Measurements from ENCODE around the gene DDX10. TPM values are rescaled to one million over a fixed set of nuclear protein-coding genes. Genes with fewer than 3 reads are reported as not detected.

Gene DDX10
- total RNA-seq, 1 experiment from 2014 or later = 48.3 TPM

DNA sequence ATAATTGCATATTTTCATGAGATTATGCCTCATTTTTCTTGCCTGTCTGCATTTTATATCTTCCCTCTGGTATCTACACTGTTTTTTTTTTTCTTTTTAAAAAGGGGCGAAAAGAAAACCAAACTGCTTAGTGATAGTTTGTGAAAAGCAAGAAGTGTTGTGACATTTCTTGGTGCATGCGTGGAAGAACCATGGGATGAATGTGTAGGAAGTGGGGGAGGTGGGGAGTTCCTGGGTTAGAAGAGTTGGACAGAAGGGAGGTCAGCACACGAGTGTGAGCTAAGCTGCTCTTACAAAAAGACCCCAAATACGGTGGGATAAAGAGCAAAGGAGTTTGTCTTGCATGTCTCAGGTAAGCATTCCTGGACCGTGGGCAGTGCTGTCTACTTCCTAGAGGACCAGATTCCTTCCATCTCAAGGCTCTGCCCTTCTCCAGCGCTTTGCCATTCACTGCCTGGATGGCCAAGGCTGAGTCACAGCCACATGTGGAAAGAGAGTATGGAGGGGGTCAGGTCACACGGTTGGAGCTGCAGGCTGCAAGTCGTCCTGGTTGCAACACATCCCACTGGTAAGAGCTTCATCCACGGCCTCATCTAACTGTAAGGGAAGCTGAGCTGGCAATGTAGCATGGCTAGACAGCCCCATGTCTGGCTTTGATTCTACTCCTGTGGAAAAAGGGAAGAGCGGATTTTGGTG is 300.6 kb downstream of the DDX10 start:
- H3K9ac ChIP-seq (ENCODE audit: extremely low read depth, insufficient read length, low read length) = no peak overlapping the region
- no peak overlapping the region for H3T11ph ChIP-seq (ENCODE audit: low read length)
- H3K4me1 Mint-ChIP-seq = peaks cover 22 to 36% of the 10 kb centered on the region in 2 experiments
- H2AFZ ChIP-seq (ENCODE audit: low read length) = no peak overlapping the region
- no peak overlapping the region for H2AK5ac ChIP-seq (ENCODE audit: insufficient read length, low read length)
- no peaks in the 10 kb centered on the region for H4K20me1 ChIP-seq (ENCODE audit: control insufficient read depth, insufficient read depth, insufficient read length)
- H3K79me2 ChIP-seq (ENCODE audit: insufficient read depth, low read length) = no peaks in the 10 kb centered on the region
- no peak overlapping the region for H2BK15ac ChIP-seq (ENCODE audit: low read depth, low read length)
- H3K9me3 Mint-ChIP-seq = no peaks in the 10 kb centered on the region; a peak in 1 of 5 replicates
- no peaks in the 10 kb centered on the region for H3K23me2 ChIP-seq (ENCODE audit: insufficient read length, low read depth, low read length, poor library complexity, severe bottlenecking)
- peak overlapping the region; percentile 6; the same call in 1 of the 2 replicates for H3K14ac ChIP-seq (ENCODE audit: insufficient read depth, low read length)
- H3K56ac ChIP-seq (ENCODE audit: insufficient read length, low read depth, low read length) = no peak overlapping the region
- H3K18ac ChIP-seq (ENCODE audit: insufficient read length, low read depth, low read length) = no peak overlapping the region
- peak overlapping the region; percentile 3 for H4K91ac ChIP-seq (ENCODE audit: insufficient read length, low read depth, low read length)
- no peak overlapping the region for H4K8ac ChIP-seq (replicated peaks; ENCODE audit: insufficient read length, low read depth, low read length)
- TF ChIP-seq, protein P1, sequence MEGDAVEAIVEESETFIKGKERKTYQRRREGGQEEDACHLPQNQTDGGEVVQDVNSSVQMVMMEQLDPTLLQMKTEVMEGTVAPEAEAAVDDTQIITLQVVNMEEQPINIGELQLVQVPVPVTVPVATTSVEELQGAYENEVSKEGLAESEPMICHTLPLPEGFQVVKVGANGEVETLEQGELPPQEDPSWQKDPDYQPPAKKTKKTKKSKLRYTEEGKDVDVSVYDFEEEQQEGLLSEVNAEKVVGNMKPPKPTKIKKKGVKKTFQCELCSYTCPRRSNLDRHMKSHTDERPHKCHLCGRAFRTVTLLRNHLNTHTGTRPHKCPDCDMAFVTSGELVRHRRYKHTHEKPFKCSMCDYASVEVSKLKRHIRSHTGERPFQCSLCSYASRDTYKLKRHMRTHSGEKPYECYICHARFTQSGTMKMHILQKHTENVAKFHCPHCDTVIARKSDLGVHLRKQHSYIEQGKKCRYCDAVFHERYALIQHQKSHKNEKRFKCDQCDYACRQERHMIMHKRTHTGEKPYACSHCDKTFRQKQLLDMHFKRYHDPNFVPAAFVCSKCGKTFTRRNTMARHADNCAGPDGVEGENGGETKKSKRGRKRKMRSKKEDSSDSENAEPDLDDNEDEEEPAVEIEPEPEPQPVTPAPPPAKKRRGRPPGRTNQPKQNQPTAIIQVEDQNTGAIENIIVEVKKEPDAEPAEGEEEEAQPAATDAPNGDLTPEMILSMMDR (conservative IDR thresholded peaks at IDR 0.05) = no peak
- H3K23ac ChIP-seq (ENCODE audit: insufficient read length, low read depth, low read length) = no peak overlapping the region
- H3K27ac Mint-ChIP-seq = no peak overlapping the region; a peak in 1 of 7 replicates
- H3K4me3 Mint-ChIP-seq = no peak overlapping the region
- WGBS (ENCODE audit: extremely low coverage, insufficient read length, low lambda C conversion rate) = no CpG with 5 or more reads among the region's 10 CpGs
- 0 out of 2 replicates have a peak, but pooled peaks cover 2% of the 10 kb centered on the region for H3K27me3 ChIP-seq (ENCODE audit: insufficient read depth, low read length)
- no peaks in the 10 kb centered on the region for H3K27me3 Mint-ChIP-seq (ENCODE audit: low read depth)
- no peaks in the 10 kb centered on the region for H3K79me1 ChIP-seq (ENCODE audit: insufficient read depth, low read depth, low read length, poor library complexity, severe bottlenecking)
- H4K5ac ChIP-seq (ENCODE audit: insufficient read length, low read depth, low read length) = no peak overlapping the region
- H2BK12ac ChIP-seq (ENCODE audit: insufficient read length, low read depth, low read length) = no peak overlapping the region
- H3K9me3 ChIP-seq (ENCODE audit: control insufficient read depth, low read depth, low read length) = no peaks in the 10 kb centered on the region
- H3K4me1 ChIP-seq (ENCODE audit: insufficient read depth, low read length) = peaks cover 10% of the 10 kb centered on the region
- H2BK5ac ChIP-seq (ENCODE audit: insufficient read length, low read length) = no peak overlapping the region
- H3K27ac ChIP-seq (ENCODE audit: insufficient read length, low read depth, low read length) = no peak overlapping the region
- no peak overlapping the region for H2BK20ac ChIP-seq (ENCODE audit: low read depth, low read length, poor library complexity, severe bottlenecking)
- H2BK120ac ChIP-seq (ENCODE audit: low read depth, low read length, poor library complexity, severe bottlenecking) = no peak overlapping the region
- H3K4ac ChIP-seq (ENCODE audit: low read depth, low read length) = no peak overlapping the region
- H3K4me2 ChIP-seq (ENCODE audit: insufficient read depth, insufficient read length, low read length) = no peak overlapping the region
- no peak for DNase-seq
- no peaks in the 10 kb centered on the region for H3K36me3 Mint-ChIP-seq (ENCODE audit: insufficient read depth in 1 of 3, low read depth in 3 of 3)
